ENCODE results near the gene SPRED2. TPM values are rescaled to one million over a fixed set of nuclear protein-coding genes. Genes with fewer than 3 reads are reported as not detected.

Gene SPRED2
- total and polyA plus RNA-seq, 2 of the 8 experiments (the other 6 are each of a cell fraction or from before 2014, with no cell fraction given), result 15.3 to 22.5 TPM

GRCh38 chr2:65475000-65475399, 42.6 kb upstream of the SPRED2 start:
- H3K79me1 ChIP-seq (ENCODE audit: low read depth, low read length), result no peaks in the 10 kb centered on the region
- DNase-seq (ENCODE audit: low read depth in 1 of 2, low spot score in 2 of 2) (no peak), FAIRE-seq (no peak)
- H2BK12ac ChIP-seq (ENCODE audit: low read depth, low read length), result no peak overlapping the region
- peaks cover 0 to 3% (median 0%) of the 10 kb centered on the region in 4 experiments; a peak in 1 of 7 replicates for H3K27me3 ChIP-seq (replicated peaks in 1 of 4; ENCODE audit: control insufficient read depth in 3 of 4, extremely low read depth in 1 of 4, insufficient read depth in 3 of 4, low read length in 3 of 4)
- no peaks in the 10 kb centered on the region for H3K23me2 ChIP-seq (ENCODE audit: low read depth, low read length)
- peaks cover 0 to 5% (median 0%) of the 10 kb centered on the region in 4 experiments; a peak in 1 of 7 replicates for H3K4me1 ChIP-seq (replicated peaks in 1 of 4; ENCODE audit: control insufficient read depth in 3 of 4, insufficient read depth in 4 of 4, low read length in 3 of 4)
- H3K4me2 ChIP-seq (ENCODE audit: insufficient read depth in 1 of 2, low read depth in 2 of 2, low read length in 2 of 2), result no peak overlapping the region
- POLR2A ChIA-PET (ENCODE audit: partially characterized antibody), result no interaction called here
- no peak overlapping the region for H2BK120ac ChIP-seq (replicated peaks; ENCODE audit: low read depth, low read length)
- no peak overlapping the region for H3K14ac ChIP-seq (ENCODE audit: insufficient read length)
- no peak overlapping the region for H2AFZ ChIP-seq (ENCODE audit: low read length)
- no peak overlapping the region for H3K4ac ChIP-seq (replicated peaks; ENCODE audit: insufficient read length, low read depth, low read length)
- H2BK15ac ChIP-seq (ENCODE audit: low read length), result no peak overlapping the region
- no peak for TF ChIP-seq NRF1 (IDR thresholded peaks at IDR 0.05; ENCODE audit: low read depth, low read length)
- no peak for TF ChIP-seq SIX5 (IDR thresholded peaks at IDR 0.05; ENCODE audit: low read depth, low read length)
- TF ChIP-seq ZNF274 (IDR thresholded peaks at IDR 0.05; ENCODE audit: borderline replicate concordance, extremely low read depth, low read length), result peak; percentile 37; the same call in 1 of the 2 replicates
- TF ChIP-seq ASH2L (IDR thresholded peaks at IDR 0.05; ENCODE audit: low read length), result no peak
- no peak for TF ChIP-seq CTCF (IDR thresholded peaks at IDR 0.05; ENCODE audit: control extremely low read depth in 1 of 3, insufficient read depth in 1 of 3, low read depth in 1 of 3, low read length in 3 of 3)
- H4K20me1 ChIP-seq (replicated peaks in 1 of 2; ENCODE audit: control insufficient read depth in 1 of 2, insufficient read depth in 2 of 2, low read length in 2 of 2), result no peaks in the 10 kb centered on the region
- H3K18ac ChIP-seq (ENCODE audit: extremely low read depth, low read length), result no peak overlapping the region
- H3K56ac ChIP-seq (replicated peaks; ENCODE audit: insufficient read length, low read depth, low read length), result no peak overlapping the region
- H2AK5ac ChIP-seq (ENCODE audit: low read depth, low read length), result 0 out of 2 replicates have a peak overlapping the region, but pooled peaks have one; percentile 32
- CTCF ChIA-PET (ENCODE audit: partially characterized antibody), result interaction anchor here (0.5 to 1.1 kb wide), 3 partner anchors 13 to 485 kb away, joined by 3 to 5 read pairs (median 3); no protein-coding TSS in a partner anchor
- whole genome bisulfite sequencing, 2 experiments (ENCODE audit: extremely low coverage in 1 of 2, insufficient coverage in 1 of 2, insufficient read length in 1 of 2, insufficient replicate concordance in 2 of 2, low coverage in 1 of 2, low lambda C conversion rate in 2 of 2, missing lambda C conversion rate in 1 of 2), result 69% methylated on average over 1 of the region's 1 CpG; no CpG with 5 or more reads in 1 of the 2 experiments
- H3K9ac ChIP-seq (replicated peaks in 1 of 4; ENCODE audit: extremely low read depth in 1 of 4, low read depth in 3 of 4, low read length in 3 of 4), result no peak overlapping the region
- H4K91ac ChIP-seq (replicated peaks; ENCODE audit: insufficient read length, low read length), result no peak overlapping the region
- H2BK5ac ChIP-seq (ENCODE audit: low read depth, low read length), result no peak overlapping the region
- H4K5ac ChIP-seq (ENCODE audit: insufficient read length, low read depth, low read length), result no peak overlapping the region
- no peaks in the 10 kb centered on the region for H3K9me3 ChIP-seq (ENCODE audit: insufficient read depth in 2 of 2, low read depth in 1 of 2, low read length in 1 of 2)
- H3K36me3 ChIP-seq (ENCODE audit: control insufficient read depth in 2 of 4, insufficient read depth in 4 of 4, low read length in 3 of 4), result no peaks in the 10 kb centered on the region
- H3K4me3 ChIP-seq (ENCODE audit: extremely low read depth in 1 of 4, insufficient read depth in 2 of 4, low read depth in 3 of 4, low read length in 4 of 4), result no peak overlapping the region
- H4K8ac ChIP-seq (ENCODE audit: extremely low read depth, insufficient read depth, low read length), result no peak overlapping the region
- H3K23ac ChIP-seq (ENCODE audit: insufficient read length), result no peak overlapping the region
- no peak overlapping the region for H2BK20ac ChIP-seq (ENCODE audit: low read length)
- H3K79me2 ChIP-seq (ENCODE audit: control insufficient read depth in 1 of 2, insufficient read depth in 2 of 2, low read length in 2 of 2), result no peaks in the 10 kb centered on the region
- no peak overlapping the region for H3K27ac ChIP-seq (ENCODE audit: low read depth, low read length)

All from H1 (cell line).